Fibroblast of lung (primary cell): ENCODE results near the gene TGFBR3.

ENCODE experiments used
- EZH2 ChIP-seq: IDR thresholded peaks from 2 replicates; pipeline ENCODE4 v1.5.1; 2012; ENCODE audit warnings: low read length, control low read depth, mild to moderate bottlenecking; ENCODE audit errors: missing control alignments
- TF ChIP-seq, protein P1 (sequence below), 2 donors: IDR thresholded peaks in 1 of 2; conservative IDR thresholded peaks in 1 of 2; 1 replicate in 1 of 2; 2 replicates in 1 of 2; pipeline ENCODE4 v1.5.1; 2011 to 2012; ENCODE audit warnings: low read length in 2 of 2, control low read depth in 1 of 2, inconsistent platforms in 1 of 2, low read depth in 1 of 2, mild to moderate bottlenecking in 1 of 2

- TF ChIP-seq, protein P1, sequence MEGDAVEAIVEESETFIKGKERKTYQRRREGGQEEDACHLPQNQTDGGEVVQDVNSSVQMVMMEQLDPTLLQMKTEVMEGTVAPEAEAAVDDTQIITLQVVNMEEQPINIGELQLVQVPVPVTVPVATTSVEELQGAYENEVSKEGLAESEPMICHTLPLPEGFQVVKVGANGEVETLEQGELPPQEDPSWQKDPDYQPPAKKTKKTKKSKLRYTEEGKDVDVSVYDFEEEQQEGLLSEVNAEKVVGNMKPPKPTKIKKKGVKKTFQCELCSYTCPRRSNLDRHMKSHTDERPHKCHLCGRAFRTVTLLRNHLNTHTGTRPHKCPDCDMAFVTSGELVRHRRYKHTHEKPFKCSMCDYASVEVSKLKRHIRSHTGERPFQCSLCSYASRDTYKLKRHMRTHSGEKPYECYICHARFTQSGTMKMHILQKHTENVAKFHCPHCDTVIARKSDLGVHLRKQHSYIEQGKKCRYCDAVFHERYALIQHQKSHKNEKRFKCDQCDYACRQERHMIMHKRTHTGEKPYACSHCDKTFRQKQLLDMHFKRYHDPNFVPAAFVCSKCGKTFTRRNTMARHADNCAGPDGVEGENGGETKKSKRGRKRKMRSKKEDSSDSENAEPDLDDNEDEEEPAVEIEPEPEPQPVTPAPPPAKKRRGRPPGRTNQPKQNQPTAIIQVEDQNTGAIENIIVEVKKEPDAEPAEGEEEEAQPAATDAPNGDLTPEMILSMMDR (conservative IDR thresholded peaks at IDR 0.05 in 1 of 2, IDR thresholded peaks at IDR 0.05 in 1 of 2; ENCODE audit: low read depth in 1 of 2, low read length in 2 of 2) = no peak
- no peak for TF ChIP-seq EZH2
Observed at GRCh38 chr1:91697861-91698260, 188.1 kb downstream of the TGFBR3 start.
